Sigmoid colon (tissue), 7 donors: ENCODE data around the gene CALML6. TPM values are rescaled to one million over a fixed set of nuclear protein-coding genes. Genes with fewer than 3 reads are reported as not detected.

ENCODE experiments used
- DNase-seq: peaks from one replicate; pipeline ENCODE4 v3.0.0-alpha.2; 2019
- H3K27ac ChIP-seq, 4 donors: fragments of 200-600 bp; sonication (generic); one replicate each; pipeline ENCODE4 v1.5.1; 2016 to 2019; ENCODE audit warnings: mild to moderate bottlenecking in 1 of 4
- H3K27me3 ChIP-seq, 3 donors: fragments of 200-600 bp; sonication (generic); one replicate each; pipeline ENCODE4 v1.5.1; 2019; ENCODE audit warnings: mild to moderate bottlenecking in 1 of 3
- H3K36me3 ChIP-seq, 4 donors: fragments of 200-600 bp; sonication (generic); one replicate each; pipeline ENCODE4 v1.5.1; 2016 to 2019
- H3K4me1 ChIP-seq, 4 donors: fragments of 200-600 bp; sonication (generic); one replicate each; pipeline ENCODE4 v1.5.1; 2017 to 2019
- H3K4me3 ChIP-seq, 4 donors: fragments of 200-600 bp; sonication (generic); one replicate each; pipeline ENCODE4 v1.5.1; 2017 to 2019; ENCODE audit warnings: mild to moderate bottlenecking in 2 of 4, moderate library complexity in 1 of 4
- H3K9me3 ChIP-seq, 4 donors: fragments of 200-600 bp in 3 of 4; sonication (generic) in 3 of 4; one replicate each; pipeline versions ENCODE4 v1.5.1 to v1.6.1; 2013 to 2019
- EP300 ChIP-seq, 4 donors: sonication (generic); formaldehyde crosslinking; IDR thresholded peaks; one replicate each; pipeline ENCODE4 v1.6.1; 2017; ENCODE audit warnings: antibody characterized with exemption in 4 of 4
- POLR2A ChIP-seq, 2 donors: fragments of 450-650 bp; IDR thresholded peaks; one replicate each; pipeline ENCODE4 v1.6.1; 2016; ENCODE audit warnings: antibody characterized with exemption in 2 of 2, mild to moderate bottlenecking in 2 of 2, moderate library complexity in 2 of 2
- POLR2AphosphoS5 ChIP-seq, 4 donors: sonication (generic); formaldehyde crosslinking; IDR thresholded peaks; one replicate each; pipeline ENCODE4 v1.6.1; 2017; ENCODE audit warnings: antibody characterized with exemption in 4 of 4
- WGBS, 2 donors: extraction: QIAGEN DNeasy Blood & Tissue Kit; methylation state at CpG; one replicate each; pipeline ENCODE4 v1.1.7; 2013; 5-methylcytosine and 5-hydroxymethylcytosine counted together
- intact Hi-C: fragments of 100-400 bp; cut with DNase I; formaldehyde crosslinking; loops from one replicate; pipeline ENCODE4 v1.15.1; 2023
- polyA plus RNA-seq, 3 donors: library from polyadenylated mRNA; stranded (reverse); fragments of 200-250 nt; gene quantifications; one replicate each; pipeline ENCODE4 v1.2.3, GENCODE V29; 2013
- total RNA-seq, 4 donors: library from RNA; depleted of rRNA; stranded (reverse); fragments of >200 nt; gene quantifications; one replicate each; pipeline ENCODE4 v1.1.0, GENCODE V29; 2016
- TF ChIP-seq, protein P1 (sequence below), 4 experiments: fragments of 450-650 bp in 3 of 4; fragments of 200-600 bp in 1 of 4; IDR thresholded peaks; one replicate each; pipeline ENCODE4 v1.5.1; 2016 to 2019; ENCODE audit warnings: antibody characterized with exemption in 4 of 4, mild to moderate bottlenecking in 3 of 4, moderate library complexity in 2 of 4
- donor health status: healthy with polysubstance abuse.
- donor health status: Bipolar disorder and iron deficiency.
- donor health status: healthy.

Gene CALML6, protein sequence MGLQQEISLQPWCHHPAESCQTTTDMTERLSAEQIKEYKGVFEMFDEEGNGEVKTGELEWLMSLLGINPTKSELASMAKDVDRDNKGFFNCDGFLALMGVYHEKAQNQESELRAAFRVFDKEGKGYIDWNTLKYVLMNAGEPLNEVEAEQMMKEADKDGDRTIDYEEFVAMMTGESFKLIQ
- total RNA-seq (under 1 TPM in 1 of 4 donors, not detected in 3; 0.36 TPM), polyA plus RNA-seq (under 1 TPM in 1 of 3 donors, not detected in 2; 0.36 TPM)

DNA sequence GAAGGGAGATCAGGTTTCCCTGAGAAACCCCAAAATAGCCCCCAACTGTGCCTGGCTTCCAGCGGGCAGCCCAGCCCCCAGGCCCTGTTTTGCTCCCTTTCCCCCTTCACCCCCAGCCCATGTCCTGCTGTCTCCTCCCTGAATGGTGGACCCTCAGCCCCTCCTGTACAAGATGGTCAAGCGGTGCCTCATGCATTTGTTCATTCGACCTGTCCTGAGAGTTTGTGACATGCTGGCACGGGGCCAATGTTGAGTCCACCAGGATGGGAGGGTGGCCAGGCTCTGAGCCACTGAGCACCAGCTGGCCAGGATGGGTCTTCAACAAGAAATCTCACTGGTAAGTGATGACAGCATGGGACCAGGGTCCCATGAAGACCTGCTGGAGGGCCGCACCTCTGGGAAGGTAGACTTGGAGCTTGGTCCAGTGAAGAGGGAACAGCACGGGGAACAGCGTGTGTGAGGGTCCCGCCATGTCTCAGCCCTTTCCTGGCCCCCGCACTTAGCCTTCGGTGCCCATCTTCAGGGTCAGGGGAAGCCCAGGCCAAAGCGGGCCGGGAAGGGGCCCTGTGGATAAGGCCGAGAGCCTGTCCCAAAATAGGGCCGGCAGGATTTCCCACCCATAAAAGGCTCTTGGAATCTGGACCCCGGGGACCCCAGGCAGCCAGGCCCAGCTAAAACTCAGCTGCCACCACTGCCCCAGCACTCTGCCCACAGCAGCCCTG is at the start of gene CALML6:
Gene CALML6, plus strand, starts transcription at position 290 of the 722 bp plus-strand sequence. Its CDS starts 21 bp downstream, at position 311.
- no peak within 1 kb of the TSS for H3K4me3 ChIP-seq
- H3K36me3 ChIP-seq: no peaks in the 10 kb centered on the region
- TF ChIP-seq POLR2A (IDR thresholded peaks at IDR 0.05) (no peak), POLR2AphosphoS5 (IDR thresholded peaks at IDR 0.05) (no peak)
- TF ChIP-seq, protein P1, sequence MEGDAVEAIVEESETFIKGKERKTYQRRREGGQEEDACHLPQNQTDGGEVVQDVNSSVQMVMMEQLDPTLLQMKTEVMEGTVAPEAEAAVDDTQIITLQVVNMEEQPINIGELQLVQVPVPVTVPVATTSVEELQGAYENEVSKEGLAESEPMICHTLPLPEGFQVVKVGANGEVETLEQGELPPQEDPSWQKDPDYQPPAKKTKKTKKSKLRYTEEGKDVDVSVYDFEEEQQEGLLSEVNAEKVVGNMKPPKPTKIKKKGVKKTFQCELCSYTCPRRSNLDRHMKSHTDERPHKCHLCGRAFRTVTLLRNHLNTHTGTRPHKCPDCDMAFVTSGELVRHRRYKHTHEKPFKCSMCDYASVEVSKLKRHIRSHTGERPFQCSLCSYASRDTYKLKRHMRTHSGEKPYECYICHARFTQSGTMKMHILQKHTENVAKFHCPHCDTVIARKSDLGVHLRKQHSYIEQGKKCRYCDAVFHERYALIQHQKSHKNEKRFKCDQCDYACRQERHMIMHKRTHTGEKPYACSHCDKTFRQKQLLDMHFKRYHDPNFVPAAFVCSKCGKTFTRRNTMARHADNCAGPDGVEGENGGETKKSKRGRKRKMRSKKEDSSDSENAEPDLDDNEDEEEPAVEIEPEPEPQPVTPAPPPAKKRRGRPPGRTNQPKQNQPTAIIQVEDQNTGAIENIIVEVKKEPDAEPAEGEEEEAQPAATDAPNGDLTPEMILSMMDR (IDR thresholded peaks at IDR 0.05): no peak
- no peaks in the 10 kb centered on the region for H3K27me3 ChIP-seq
- H3K9me3 ChIP-seq: no peaks in the 10 kb centered on the region
- intact Hi-C loops: loop anchor here (10.0 kb wide), 1 partner anchor 500 kb away; the partner anchor contains the start of gene PEX10
- H3K4me1 ChIP-seq: peaks cover 0 to 14% (median 11%) of the 10 kb centered on the region in 4 donors
- DNase-seq: no peak
- WGBS, 2 donors: 89 to 93% methylated on average over 15 of the region's 15 CpGs
- no peak within 1 kb of the TSS for H3K27ac ChIP-seq

DNA sequence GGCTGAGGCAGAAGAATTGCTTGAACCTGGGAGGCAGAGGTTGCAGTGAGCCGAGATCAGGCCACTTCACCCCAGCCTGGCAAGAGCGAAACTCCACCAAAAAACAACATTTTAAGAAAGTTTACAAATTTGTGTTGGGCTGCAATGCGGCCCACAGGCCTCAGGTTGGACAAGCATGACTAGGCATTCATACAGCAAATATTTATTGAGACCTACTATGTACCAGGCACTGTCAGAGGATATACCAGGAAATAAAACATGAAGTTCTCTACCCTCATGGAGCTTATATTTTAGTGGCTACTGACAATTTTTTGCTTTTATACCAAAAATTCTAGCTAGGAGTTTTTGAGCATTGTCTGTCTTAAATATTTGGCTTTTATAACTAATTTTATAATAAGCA is 47.9 kb upstream of the CALML6 start:
- WGBS, 2 donors: 94 to 97% methylated on average over 3 of the region's 3 CpGs
- Histone ChIP-seq H3K4me3 (no peak overlapping the region), H3K36me3 (no peaks in the 10 kb centered on the region), H3K9me3 (no peaks in the 10 kb centered on the region), H3K4me1 (peaks cover 0 to 67% (median 32%) of the 10 kb centered on the region in 4 donors), H3K27ac (no peak overlapping the region), H3K27me3 (no peaks in the 10 kb centered on the region)
- DNase-seq: no peak
- TF ChIP-seq POLR2AphosphoS5 (IDR thresholded peaks at IDR 0.05): no peak
- TF ChIP-seq, protein P1 (IDR thresholded peaks at IDR 0.05): no peak
- no peak for TF ChIP-seq POLR2A (IDR thresholded peaks at IDR 0.05)
- no peak for TF ChIP-seq EP300 (IDR thresholded peaks at IDR 0.05)
- intact Hi-C loops: no loop called here

- Histone ChIP-seq H3K4me1 (peaks cover 0 to 66% (median 32%) of the 10 kb centered on the region in 4 donors), H3K4me3 (no peak overlapping the region), H3K27ac (no peak overlapping the region), H3K36me3 (peaks cover 0 to 7% (median 0%) of the 10 kb centered on the region in 4 donors), H3K27me3 (no peaks in the 10 kb centered on the region), H3K9me3 (no peaks in the 10 kb centered on the region)
- 52 to 59% methylated on average over 4 of the region's 4 CpGs for WGBS, 2 donors
- TF ChIP-seq POLR2AphosphoS5 (IDR thresholded peaks at IDR 0.05) (no peak), POLR2A (IDR thresholded peaks at IDR 0.05) (no peak), EP300 (IDR thresholded peaks at IDR 0.05) (no peak)
- TF ChIP-seq, protein P1 (IDR thresholded peaks at IDR 0.05): no peak
- intact Hi-C loops: no loop called here
- no peak for DNase-seq
Observed at GRCh38 chr1:1869469-1869868, 45.6 kb upstream of the CALML6 start.

DNA sequence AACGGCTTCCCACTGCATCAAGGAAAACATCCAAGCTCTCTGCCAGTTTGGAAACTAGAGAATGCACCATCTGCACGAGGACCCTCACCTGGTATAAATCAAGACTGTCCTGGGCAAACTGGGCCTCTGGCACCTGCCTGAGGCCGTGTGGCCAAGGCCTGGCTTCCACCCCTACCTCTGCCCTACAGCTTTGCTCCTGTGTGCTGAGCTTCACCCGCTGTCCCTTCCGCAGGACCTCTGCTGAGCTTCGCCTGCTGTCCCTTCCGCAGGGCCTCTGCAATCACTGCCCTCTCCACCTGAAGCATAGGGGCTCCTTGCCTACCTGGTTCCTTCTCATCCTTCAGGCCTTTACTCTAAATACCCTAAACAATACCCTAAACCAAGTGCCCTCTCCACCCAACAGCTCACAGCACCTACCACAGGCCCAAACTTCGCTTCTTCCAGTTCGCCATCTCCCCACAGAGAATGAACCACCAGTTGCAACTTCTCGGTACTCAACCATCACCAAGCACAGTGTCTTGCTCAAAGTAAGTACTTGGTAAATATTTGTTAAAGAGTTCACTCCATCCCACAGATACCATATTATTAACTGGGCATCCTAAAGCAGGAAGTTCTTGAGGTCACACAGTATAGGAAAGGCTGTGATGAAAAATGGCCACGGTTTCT is 42.6 kb upstream of the CALML6 start:
- Histone ChIP-seq H3K9me3 (no peaks in the 10 kb centered on the region), H3K36me3 (peaks cover 0 to 12% (median 2%) of the 10 kb centered on the region in 4 donors), H3K27me3 (no peaks in the 10 kb centered on the region), H3K27ac (no peak overlapping the region), H3K4me3 (no peak overlapping the region), H3K4me1 (peaks cover 0 to 84% (median 41%) of the 10 kb centered on the region in 4 donors)
- TF ChIP-seq POLR2AphosphoS5 (IDR thresholded peaks at IDR 0.05) (no peak), POLR2A (IDR thresholded peaks at IDR 0.05) (no peak), EP300 (IDR thresholded peaks at IDR 0.05) (no peak)
- TF ChIP-seq, protein P1 (IDR thresholded peaks at IDR 0.05): no peak
- 84 to 88% methylated on average over 11 of the region's 11 CpGs for WGBS, 2 donors
- intact Hi-C loops: no loop called here
- DNase-seq: no peak
